Endothelial cell of umbilical vein (primary cell): ENCODE results near the gene DHRS1. TPM values are rescaled to one million over a fixed set of nuclear protein-coding genes. Genes with fewer than 3 reads are reported as not detected.

Experiments
- BruUV-seq: library from RNA; stranded (reverse); fragments of 400-500 nt; replicated peaks from 2 replicates; lab custom pipeline; 2021; lab: Mats Ljungman, UMichigan
- CTCF ChIA-PET: fragments of 300-600, 350-600 bp; sonication (Branson Sonifier 250); formaldehyde crosslinking; loops from one replicate; lab custom pipeline; 2021; ENCODE audit warnings: antibody characterized with exemption, inconsistent platforms; lab: Charles Lee
- POLR2A ChIA-PET: fragments of 300-600, 350-600 bp; sonication (Branson Sonifier 250); formaldehyde crosslinking; loops from one replicate; lab custom pipeline; 2021; ENCODE audit warnings: antibody characterized with exemption, inconsistent platforms; lab: Charles Lee
- DNase-seq: peaks from one replicate; pipeline ENCODE4 v3.0.0-alpha.2; 2011; ENCODE audit warnings: low read depth, low spot score
- FAIRE-seq: peaks from 2 replicates; lab custom pipeline; 2011; peaks lifted over from hg19 to GRCh38; lab: Jason Lieb, UNC
- H2AFZ ChIP-seq: 2 replicates; pipeline ENCODE4 v1.6.0; 2012; ENCODE audit warnings: low read depth, low read length, control low read depth, inconsistent platforms
- H3K27ac ChIP-seq: 2 replicates; pipeline ENCODE4 v1.5.1; 2011; ENCODE audit warnings: low read depth, mild to moderate bottlenecking, control low read depth, low read length, moderate library complexity; ENCODE audit not compliant: insufficient read depth
- H3K27me3 ChIP-seq, 2 experiments: 2 replicates each; pipeline versions ENCODE4 v1.6.0 to v1.6.1; 2011; ENCODE audit warnings: low read length in 2 of 2, mixed read lengths in 1 of 2; ENCODE audit not compliant: control insufficient read depth in 2 of 2, insufficient read depth in 2 of 2
- H3K36me3 ChIP-seq, 2 experiments: 2 replicates in 1 of 2; 3 replicates in 1 of 2; pipeline ENCODE4 v1.5.1; 2011; ENCODE audit warnings: low read length in 2 of 2, mild to moderate bottlenecking in 1 of 2, moderate library complexity in 1 of 2; ENCODE audit not compliant: control insufficient read depth in 2 of 2, insufficient read depth in 2 of 2; ENCODE audit errors: extremely low read depth in 1 of 2
- H3K4me1 ChIP-seq: 3 replicates; pipeline ENCODE4 v1.5.1; 2011; ENCODE audit warnings: mild to moderate bottlenecking, low read length; ENCODE audit not compliant: control insufficient read depth, insufficient read depth; ENCODE audit errors: extremely low read depth
- H3K4me2 ChIP-seq: 2 replicates; pipeline ENCODE4 v1.6.1; 2011; ENCODE audit warnings: low read length, control low read depth, mixed read lengths; ENCODE audit not compliant: insufficient read depth
- H3K4me3 ChIP-seq, 3 experiments: fragments of 200-600 bp in 1 of 3; sonication (generic), shearing (Covaris generic) in 1 of 3; replicated peaks in 1 of 3; 2 replicates each; pipeline ENCODE4 v1.5.1; 2011 to 2016; ENCODE audit warnings: control low read depth in 3 of 3, low read length in 3 of 3, mild to moderate bottlenecking in 2 of 3, inconsistent platforms in 1 of 3, low read depth in 1 of 3, moderate library complexity in 1 of 3; ENCODE audit not compliant: insufficient read depth in 1 of 3
- H3K79me2 ChIP-seq: 2 replicates; pipeline ENCODE4 v1.6.0; 2012; ENCODE audit warnings: low read length, inconsistent platforms; ENCODE audit not compliant: control insufficient read depth, insufficient read depth
- H3K9ac ChIP-seq: replicated peaks from 2 replicates; pipeline ENCODE3; 2011; ENCODE audit warnings: low read length, control low read depth; ENCODE audit not compliant: insufficient read depth; ENCODE audit errors: extremely low read depth
- H3K9me1 ChIP-seq: replicated peaks from 3 replicates; pipeline ENCODE4 v1.6.0; 2011; ENCODE audit warnings: mild to moderate bottlenecking, low read length; ENCODE audit not compliant: control insufficient read depth, insufficient read depth; ENCODE audit errors: extremely low read depth
- H3K9me3 ChIP-seq: replicated peaks from 2 replicates; pipeline ENCODE4 v1.5.1; 2012; ENCODE audit warnings: low read length, inconsistent platforms; ENCODE audit not compliant: control insufficient read depth, insufficient read depth
- H4K20me1 ChIP-seq: replicated peaks from 2 replicates; pipeline ENCODE3; 2011; ENCODE audit warnings: mild to moderate bottlenecking, low read length; ENCODE audit not compliant: control insufficient read depth, insufficient read depth; ENCODE audit errors: extremely low read depth
- EZH2 ChIP-seq: IDR thresholded peaks from 2 replicates; pipeline ENCODE4 v1.6.1; 2012; ENCODE audit warnings: borderline replicate concordance, low read depth, mild to moderate bottlenecking, moderate library complexity, low read length, inconsistent platforms; ENCODE audit not compliant: severe bottlenecking
- FOS ChIP-seq: IDR thresholded peaks from 2 replicates; pipeline ENCODE4 v1.6.1; 2011; ENCODE audit warnings: mild to moderate bottlenecking, low read length, moderate library complexity, borderline replicate concordance; ENCODE audit not compliant: insufficient read depth
- GATA2 ChIP-seq: IDR thresholded peaks from 2 replicates; pipeline ENCODE4 v1.7.0; 2011; ENCODE audit warnings: low read depth, mild to moderate bottlenecking, moderate library complexity, mixed read lengths, low read length; ENCODE audit not compliant: insufficient read length, insufficient read depth
- JUN ChIP-seq: IDR thresholded peaks from 2 replicates; pipeline ENCODE4 v1.6.1; 2011; ENCODE audit warnings: borderline replicate concordance, low read depth; ENCODE audit not compliant: insufficient read length, insufficient read depth
- MYC ChIP-seq: IDR thresholded peaks from one replicate; pipeline ENCODE4 v1.6.1; 2011; ENCODE audit warnings: mild to moderate bottlenecking, low read depth, low read length
- POLR2A ChIP-seq: IDR thresholded peaks from 2 replicates; pipeline ENCODE4 v1.6.1; 2012; ENCODE audit warnings: low read depth, mild to moderate bottlenecking, control low read depth, low read length
- POLR2AphosphoS5 ChIP-seq: IDR thresholded peaks from 2 replicates; pipeline ENCODE4 v1.6.1; 2012; ENCODE audit warnings: low read depth, mild to moderate bottlenecking, control low read depth, low read length, moderate library complexity; ENCODE audit not compliant: insufficient read depth
- dilution Hi-C: fragments of 300-500 bp; cut with MboI; formaldehyde crosslinking; loops from one replicate; pipeline ENCODE4 v1.15.0; 2019; ENCODE audit warnings: low sequenced_read_pairs; ENCODE audit not compliant: extremely low pct_ligation_motif_present
- intact Hi-C: fragments of 100-400 bp; cut with micrococcal nuclease; formaldehyde crosslinking; loops from one replicate; pipeline ENCODE4 v1.10.0; 2022
- polyA plus RNA-seq, 4 experiments: library from polyadenylated mRNA; depleted of rRNA in 3 of 4; stranded (reverse) in 3 of 4; unstranded in 1 of 4; fragments of >200 nt; gene quantifications; 2 replicates each; pipeline versions ENCODE4 v1.2.1 to v1.2.3, GENCODE V29; 2011 to 2012; ENCODE audit warnings: missing spikeins in 1 of 4
- total RNA-seq: library from RNA; stranded (reverse); gene quantifications from 2 replicates; pipeline ENCODE4 v1.2.3, GENCODE V29; 2021
- TF ChIP-seq, protein P1 (sequence below), 2 donors: IDR thresholded peaks; 1 replicate in 1 of 2; 2 replicates in 1 of 2; pipeline ENCODE4 v1.5.1; 2011; ENCODE audit warnings: low read length in 2 of 2, mild to moderate bottlenecking in 2 of 2, moderate library complexity in 2 of 2, control low read depth in 1 of 2, inconsistent platforms in 1 of 2, low read depth in 1 of 2; ENCODE audit not compliant: insufficient read depth in 1 of 2; ENCODE audit errors: extremely low read depth in 1 of 2
- TF ChIP-seq, protein P2 (sequence below): IDR thresholded peaks from 2 replicates; pipeline ENCODE4 v1.6.1; 2011; ENCODE audit not compliant: insufficient read depth, insufficient read length

The DHRS1 gene
- total and polyA plus RNA-seq, 2 donors (not counting 3 experiments of a cell fraction or from before 2014, with no cell fraction given) = 18.0 to 69.5 TPM

DNA sequence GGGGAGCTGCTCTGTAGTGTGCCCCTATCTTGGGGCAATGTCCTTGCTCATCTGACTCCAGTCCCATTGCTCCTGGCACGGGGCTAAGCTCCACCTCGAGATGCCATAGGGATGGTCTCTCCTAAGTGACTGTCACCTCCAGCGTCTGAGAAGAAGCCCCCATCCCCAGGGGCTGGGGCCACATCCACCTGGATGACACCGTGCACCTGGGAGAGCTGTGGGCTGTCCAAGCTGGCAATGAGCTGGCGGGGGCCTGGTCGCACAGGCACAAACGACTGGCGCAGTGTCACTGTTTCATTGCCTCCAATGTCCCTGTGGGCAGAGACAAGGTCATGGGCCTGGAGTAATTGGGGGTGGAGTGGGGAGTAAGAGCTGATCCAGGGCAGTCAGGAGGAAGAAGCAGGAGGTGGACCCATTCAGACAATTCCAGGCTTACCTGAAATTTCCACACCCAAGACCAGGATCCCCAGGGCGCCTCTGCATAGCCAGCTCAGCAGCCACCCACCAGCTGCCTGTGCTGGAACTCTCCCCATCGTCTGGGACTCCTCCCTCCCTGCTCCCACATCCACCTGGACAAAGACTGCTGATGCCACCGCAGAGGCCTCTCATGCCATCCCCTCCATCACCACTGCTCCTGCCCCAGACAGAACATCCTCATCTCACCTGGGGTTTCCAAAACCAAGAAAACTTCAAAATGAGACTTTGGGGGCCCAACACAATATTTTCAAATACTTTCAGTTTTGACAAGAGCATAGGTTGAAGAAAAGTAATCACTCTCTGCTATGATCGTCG lies 50.2 kb downstream of the DHRS1 start:
- Histone ChIP-seq H3K4me2 (no peak overlapping the region), H2AFZ (no peak overlapping the region), H3K4me3 (no peak overlapping the region), H3K36me3 (peaks cover 0 to 3% of the 10 kb centered on the region in 2 experiments), H4K20me1 (no peaks in the 10 kb centered on the region), H3K79me2 (no peaks in the 10 kb centered on the region), H3K27me3 (no peaks in the 10 kb centered on the region), H3K9me3 (no peaks in the 10 kb centered on the region), H3K9ac (no peak overlapping the region), H3K27ac (no peak overlapping the region), H3K9me1 (no peaks in the 10 kb centered on the region), H3K4me1 (no peaks in the 10 kb centered on the region)
- intact Hi-C loops = no loop called here
- DNase-seq (no peak), FAIRE-seq (no peak)
- ChIA-PET POLR2A (no interaction called here), CTCF (interaction anchor here (1.5 to 13.0 kb wide), 3 partner anchors 50 to 187 kb away, joined by 4 to 199 read pairs (median 4); partner anchors contain the start of genes CIDEB, DHRS1 and NOP9)
- dilution Hi-C loops = no loop called here
- no peak for TF ChIP-seq POLR2A
- TF ChIP-seq, protein P1, sequence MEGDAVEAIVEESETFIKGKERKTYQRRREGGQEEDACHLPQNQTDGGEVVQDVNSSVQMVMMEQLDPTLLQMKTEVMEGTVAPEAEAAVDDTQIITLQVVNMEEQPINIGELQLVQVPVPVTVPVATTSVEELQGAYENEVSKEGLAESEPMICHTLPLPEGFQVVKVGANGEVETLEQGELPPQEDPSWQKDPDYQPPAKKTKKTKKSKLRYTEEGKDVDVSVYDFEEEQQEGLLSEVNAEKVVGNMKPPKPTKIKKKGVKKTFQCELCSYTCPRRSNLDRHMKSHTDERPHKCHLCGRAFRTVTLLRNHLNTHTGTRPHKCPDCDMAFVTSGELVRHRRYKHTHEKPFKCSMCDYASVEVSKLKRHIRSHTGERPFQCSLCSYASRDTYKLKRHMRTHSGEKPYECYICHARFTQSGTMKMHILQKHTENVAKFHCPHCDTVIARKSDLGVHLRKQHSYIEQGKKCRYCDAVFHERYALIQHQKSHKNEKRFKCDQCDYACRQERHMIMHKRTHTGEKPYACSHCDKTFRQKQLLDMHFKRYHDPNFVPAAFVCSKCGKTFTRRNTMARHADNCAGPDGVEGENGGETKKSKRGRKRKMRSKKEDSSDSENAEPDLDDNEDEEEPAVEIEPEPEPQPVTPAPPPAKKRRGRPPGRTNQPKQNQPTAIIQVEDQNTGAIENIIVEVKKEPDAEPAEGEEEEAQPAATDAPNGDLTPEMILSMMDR (IDR thresholded peaks at IDR 0.05; ENCODE audit: extremely low read depth in 1 of 2, insufficient read depth in 1 of 2, low read depth in 1 of 2, low read length in 2 of 2) = no peak
- TF ChIP-seq EZH2 = no peak
- no peak for TF ChIP-seq FOS
- TF ChIP-seq, protein P2, sequence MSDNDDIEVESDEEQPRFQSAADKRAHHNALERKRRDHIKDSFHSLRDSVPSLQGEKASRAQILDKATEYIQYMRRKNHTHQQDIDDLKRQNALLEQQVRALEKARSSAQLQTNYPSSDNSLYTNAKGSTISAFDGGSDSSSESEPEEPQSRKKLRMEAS = no peak
- TF ChIP-seq MYC = no peak
- TF ChIP-seq JUN = no peak
- TF ChIP-seq POLR2AphosphoS5 = no peak
- TF ChIP-seq GATA2 = no peak
- BruUV-seq = no TSS peak
